ENCODE data around the gene SPOCK3.

Gene SPOCK3

DNA sequence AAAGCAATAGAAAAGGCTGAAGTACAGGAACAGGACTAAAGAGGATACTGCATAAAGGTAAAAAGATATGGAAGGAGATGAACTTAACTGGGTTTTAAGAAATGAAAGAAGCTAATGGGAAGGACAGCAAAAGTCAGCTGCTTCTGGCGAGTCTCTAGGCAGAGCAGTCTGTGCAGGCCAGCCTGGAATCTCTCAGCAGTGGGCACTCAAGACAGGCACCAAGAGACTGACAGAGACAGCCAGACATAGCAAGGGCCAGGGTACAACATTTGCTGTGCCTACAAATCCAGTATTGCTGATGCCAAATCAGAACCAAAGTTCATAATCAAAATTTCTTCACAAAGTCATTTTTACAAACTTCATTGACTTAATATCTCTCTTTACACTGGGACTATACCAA is 62.4 kb downstream of the SPOCK3 start:
- DNase-seq, result no peak

DNA sequence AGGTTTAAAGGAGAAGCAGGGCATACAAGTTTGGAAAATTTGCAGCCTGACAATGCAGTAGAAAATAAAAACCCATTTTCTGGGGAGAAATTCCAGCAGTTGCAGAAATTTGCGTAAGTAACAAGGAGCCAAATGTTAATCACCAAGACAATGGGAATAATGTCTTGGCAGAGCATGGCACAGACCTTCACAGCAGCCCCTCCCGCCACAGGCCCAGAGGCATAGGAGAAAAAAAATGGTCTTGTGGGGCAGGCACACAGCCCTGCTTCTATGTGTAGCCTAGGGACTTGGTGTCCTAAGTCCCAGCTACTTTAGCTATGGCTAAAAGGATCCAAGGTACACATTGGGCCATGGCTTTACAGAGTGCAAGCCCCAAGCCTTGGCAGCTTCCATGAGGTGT is 65.7 kb downstream of the SPOCK3 start:
- no peak for DNase-seq

DNA sequence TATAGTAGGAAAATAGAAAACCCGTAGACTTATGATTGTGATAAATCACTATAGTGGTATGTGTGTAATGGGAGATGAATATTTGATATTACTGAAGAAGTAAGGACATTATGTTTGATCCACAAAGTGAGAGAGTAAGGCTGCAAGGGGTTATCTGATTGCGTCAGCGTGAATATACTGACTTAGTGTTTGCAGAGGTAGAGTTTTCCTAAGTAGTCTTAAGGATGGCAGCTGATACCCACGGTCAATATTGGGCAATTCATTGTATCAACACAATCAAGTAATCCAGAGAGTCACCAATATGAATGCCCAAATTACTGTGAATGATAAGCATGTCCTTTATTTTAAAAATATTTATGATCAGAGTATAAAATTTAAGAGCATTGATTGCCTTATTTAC is 83.7 kb downstream of the SPOCK3 start:
- no peak for DNase-seq

DNA sequence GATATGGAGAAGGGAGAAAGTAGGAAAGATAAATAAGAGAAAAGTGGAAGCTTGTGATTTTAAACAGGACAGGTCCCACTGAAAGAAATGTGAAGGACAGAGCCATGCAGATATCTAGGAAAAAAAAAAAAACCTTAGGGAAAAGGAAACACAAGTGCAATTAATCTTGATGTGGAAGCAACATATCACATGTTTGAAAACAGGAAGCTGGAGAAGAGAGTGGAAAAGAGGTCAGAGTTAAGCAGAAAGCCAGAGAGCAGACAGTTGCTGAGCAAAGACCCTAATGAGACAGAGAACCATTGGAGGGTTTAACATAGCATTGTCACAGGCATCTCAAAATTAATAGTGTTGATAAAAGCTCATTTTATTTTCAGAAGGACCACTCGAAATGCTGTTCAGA is 89.7 kb downstream of the SPOCK3 start:
- no peak for DNase-seq

DNA sequence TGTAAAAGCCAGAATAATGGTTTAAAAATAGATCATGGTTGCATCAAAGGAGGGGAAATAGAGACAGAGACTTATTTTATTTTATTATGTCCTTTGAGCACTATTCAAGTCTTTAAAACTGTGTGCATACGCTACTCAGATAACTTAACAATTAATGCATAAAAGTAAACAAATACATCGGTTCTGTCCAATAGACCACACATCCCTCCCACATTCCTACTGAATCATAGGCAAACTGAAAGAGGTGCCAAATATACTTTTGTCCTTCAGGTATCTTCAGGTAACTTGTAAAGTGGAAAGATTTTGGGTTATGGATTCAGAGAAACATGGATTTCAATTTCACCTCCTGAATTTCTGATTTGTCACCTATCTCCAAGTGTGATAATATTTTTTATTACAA is 91.3 kb downstream of the SPOCK3 start:
- no peak for DNase-seq

DNA sequence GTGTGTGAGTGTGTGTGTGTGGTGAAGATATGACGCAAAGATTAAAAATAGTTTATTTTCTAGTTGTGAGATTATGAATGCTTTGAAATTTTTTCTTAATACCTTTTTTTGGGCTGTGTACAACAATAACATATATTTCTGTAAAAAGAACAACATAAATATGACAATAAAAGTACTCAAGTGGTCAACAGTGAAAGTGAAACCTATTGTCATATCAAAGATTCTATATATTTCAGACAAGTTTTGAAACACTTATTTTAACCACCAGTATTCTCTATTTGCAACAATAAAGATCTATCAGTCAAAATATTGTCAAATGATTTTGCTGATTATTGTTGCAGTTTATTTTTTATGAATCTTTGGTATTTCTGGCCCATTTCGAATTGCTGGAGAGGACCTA is 98.0 kb downstream of the SPOCK3 start:
- DNase-seq, result no peak

DNA sequence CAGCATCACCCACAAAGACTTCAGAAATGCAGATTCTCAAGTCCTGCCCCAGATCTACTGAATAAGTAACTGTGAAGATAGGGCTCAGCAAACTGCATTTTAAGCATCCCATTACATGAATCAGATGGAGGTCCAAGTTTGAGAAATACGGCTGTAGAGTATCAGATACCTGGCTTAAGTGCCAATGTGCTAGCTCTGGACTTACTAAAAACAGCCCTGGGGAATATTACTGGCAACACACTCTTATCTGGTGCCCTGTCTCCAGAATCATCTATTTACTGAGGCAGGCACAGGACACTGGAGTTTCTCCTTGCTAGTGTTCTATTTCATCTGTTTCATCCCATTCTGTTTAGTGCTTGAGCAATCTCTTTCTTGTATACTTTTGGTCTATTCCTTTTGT is 105.1 kb downstream of the SPOCK3 start:
- DNase-seq, result no peak

DNA sequence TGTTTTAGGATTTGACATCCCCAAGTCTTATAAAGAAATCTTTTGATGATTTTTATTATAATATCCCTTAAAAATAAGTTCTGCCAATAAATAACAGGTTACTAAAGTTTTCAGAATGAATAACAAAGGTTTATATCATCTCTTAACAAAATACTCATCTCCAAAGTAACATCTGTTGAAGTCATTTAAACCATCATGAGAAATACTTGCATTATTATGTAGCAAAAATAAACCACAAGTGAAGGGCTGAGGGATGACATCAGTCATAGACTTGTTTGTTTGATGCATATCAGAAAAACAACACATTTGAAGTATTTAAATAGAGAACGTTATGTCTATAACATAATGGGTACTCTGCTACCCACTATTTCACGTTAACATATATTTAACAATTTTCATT is 114.9 kb downstream of the SPOCK3 start:
- no peak for DNase-seq

DNA sequence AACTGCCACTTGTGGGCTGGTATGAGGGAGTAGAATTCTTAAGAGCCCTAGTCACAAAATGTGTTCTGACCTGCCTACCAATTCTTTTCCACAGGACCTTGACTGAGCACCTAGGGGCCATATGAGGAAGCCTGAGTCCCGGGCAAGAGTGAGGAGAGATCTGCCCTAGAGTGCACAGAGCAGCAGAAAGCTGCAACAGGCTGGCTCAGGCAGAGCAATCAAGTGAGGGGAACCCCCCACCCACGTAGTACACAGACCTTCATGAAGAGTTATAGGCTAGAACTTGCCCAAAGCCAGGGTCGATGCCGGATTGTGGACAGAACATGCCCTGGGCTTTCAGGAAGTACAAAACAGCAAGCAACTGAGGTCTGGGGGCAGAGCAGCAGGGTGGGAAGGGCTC is 117.0 kb downstream of the SPOCK3 start:
- no peak for DNase-seq

DNA sequence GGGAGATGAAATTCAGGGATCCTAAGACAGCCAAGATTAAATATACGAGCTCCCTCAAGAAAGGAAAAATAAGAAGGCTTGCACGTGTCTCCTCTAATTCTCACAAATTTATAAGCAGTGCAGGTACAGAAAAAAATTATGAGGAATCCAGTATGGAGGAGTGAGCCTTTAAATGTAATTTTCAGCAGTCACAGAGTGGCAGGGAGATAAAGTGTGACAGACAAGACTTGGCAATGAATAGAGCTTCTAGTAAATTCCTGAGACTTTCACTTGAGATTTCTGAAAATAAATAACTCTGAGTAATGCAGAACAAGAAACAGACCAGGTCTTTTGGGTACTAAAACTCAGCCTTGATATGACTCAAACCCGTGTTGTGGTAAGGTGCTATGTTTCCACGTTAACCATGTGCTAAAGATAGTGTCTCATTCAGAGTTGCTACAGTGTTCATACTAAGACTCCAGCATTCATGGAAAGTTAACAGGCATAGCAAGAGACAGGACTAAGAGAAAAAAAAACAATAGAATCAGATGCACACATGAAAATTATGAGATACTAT is 119.8 kb downstream of the SPOCK3 start:
- DNase-seq, result no peak

DNA sequence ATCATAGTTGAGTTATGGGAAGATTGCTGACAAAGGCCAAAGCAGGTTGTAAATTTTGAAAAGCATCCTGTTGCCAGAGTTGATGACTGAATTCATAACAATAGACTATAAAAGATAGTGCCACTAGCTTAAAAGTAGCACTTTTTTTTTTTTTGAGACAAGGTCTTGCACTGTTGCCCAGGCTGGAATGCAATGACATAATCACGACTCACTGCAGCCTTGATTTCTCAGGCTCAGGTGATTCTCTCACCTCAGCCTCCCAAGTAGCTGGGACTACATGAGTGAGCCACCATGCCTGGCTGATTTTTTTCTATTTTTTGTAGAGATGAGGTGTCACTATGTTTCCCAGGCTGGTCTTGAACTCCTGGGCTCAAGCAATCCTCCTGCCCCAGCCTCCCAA is 122.7 kb downstream of the SPOCK3 start:
- DNase-seq, result no peak

DNA sequence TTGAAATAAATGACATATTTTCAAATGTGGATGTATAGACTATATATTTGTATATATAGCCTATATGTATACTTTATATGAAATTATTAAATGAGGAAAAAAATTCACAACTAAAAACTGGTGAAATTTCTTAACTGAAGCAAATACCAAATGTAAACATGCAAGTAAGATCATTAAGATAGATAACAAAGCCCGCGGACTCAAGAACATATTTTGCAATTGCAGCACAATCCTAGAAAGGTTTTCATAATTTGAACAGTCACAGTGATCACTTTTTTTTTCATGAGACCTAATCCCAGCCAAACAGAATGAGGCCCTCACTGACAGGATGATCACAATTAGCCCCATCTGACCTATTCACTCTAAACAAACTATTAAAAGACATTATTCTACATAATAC is 123.2 kb downstream of the SPOCK3 start:
- DNase-seq, result no peak

DNA sequence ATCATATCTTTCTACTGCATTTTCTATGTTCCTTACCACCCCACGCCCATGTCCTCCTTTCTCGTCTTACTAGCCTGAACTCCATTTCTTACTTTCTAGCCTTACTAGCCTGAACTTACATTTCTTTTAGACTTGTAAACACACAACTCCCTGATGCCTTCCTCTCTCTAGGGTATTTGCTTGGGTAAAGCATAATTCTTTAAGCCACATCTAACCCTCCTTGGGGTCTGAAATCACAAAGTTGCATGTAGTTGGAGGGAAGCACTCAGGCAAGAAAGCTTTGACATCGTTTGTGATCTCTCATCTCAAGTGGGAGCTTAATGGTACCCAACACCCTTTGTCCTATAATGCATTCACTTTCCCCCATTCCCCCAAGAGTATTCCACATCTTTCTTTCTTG is 124.4 kb downstream of the SPOCK3 start:
- no peak for DNase-seq

DNA sequence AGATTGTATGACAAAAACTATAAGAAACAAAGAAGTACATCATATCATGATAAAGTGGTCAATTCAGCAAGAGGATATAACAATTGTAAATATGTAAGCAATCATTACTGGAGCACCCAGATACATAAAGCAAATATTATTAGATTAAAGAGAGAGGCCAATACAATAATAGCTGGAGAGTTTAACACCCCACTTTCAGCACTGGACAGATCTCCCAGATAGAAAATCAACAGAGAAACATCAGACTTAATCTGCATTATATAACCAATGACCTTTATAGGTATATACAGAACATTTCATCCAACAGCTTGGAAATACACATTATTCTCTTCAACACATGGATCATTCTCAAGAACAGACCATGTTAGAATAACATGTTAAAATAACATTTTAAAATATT is 128.4 kb downstream of the SPOCK3 start:
- no peak for DNase-seq

DNA sequence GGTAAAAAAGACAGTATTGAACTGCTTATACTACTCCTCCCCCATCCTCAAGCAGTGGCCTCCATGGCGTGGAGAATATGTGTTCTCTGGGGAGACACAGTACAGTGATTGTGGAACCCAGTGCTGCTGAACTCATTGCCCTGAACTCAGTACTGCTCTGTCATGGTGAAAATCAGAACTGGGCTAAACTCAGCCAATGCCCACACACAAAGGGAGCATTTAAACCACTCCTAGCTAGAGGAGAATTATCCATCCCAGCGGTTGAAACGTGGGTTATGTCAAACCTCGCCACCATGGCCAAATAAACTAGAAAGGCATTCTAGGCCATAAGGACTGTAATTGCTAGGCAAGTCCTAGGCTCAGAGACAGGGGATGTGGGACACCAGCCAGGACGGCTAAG is 131.8 kb downstream of the SPOCK3 start:
- no peak for DNase-seq

DNA sequence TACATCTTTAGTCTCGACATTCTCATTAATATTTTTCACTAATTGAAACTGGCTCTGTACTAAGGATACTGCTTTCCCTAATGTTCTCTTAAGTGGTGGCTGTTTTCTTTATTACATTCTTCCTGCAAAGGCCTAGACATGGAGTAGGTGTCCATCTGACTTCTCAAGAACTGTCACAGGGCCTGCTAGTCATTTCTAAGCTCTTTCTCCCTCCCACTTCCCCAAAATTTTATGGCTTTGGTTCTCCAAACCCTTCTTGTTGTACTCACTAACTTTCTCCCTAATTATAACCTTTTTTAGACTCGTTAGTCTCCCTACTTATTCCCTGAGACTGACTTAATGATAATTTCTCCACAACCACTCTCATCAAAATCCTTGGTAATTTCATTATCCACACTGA is 133.3 kb downstream of the SPOCK3 start:
- no peak for DNase-seq

DNA sequence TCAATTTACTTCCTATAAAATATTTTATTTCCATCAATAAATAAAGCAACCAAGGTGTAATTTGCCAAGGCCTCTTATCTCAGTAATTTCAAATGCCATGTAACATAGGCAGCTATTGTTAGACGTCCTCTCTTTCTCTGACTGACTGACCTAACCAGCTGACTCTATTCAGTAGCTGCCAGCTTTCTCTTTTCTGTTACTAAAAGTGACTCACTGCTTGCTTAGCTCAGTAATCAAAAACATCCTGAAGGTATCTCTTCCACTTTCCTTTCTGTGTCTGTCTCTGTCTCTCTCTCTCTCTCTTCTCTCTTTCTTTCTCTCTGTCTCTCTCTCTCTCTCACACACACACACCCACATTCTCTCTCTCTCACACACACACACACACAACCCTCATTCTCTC is 134.2 kb downstream of the SPOCK3 start:
- DNase-seq, result no peak

DNA sequence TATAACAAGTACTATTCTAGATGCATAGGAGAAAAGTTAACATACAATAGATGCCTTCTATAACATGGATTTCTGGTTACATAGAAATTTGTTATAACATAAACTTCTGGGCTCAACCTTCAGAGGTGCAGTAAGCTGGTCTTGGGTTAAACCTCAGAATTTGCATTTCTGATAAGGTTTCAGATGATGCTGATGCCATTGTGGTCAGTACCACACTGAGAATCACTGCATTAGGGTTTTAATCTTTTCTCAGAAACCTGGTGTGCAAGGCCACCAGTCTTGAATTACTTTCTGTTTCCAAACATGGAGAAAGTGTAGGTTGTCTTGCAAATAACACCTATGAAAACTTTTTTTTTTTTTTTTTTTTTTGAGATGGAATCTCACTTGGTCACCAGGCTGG is 146.2 kb downstream of the SPOCK3 start:
- no peak for DNase-seq

DNA sequence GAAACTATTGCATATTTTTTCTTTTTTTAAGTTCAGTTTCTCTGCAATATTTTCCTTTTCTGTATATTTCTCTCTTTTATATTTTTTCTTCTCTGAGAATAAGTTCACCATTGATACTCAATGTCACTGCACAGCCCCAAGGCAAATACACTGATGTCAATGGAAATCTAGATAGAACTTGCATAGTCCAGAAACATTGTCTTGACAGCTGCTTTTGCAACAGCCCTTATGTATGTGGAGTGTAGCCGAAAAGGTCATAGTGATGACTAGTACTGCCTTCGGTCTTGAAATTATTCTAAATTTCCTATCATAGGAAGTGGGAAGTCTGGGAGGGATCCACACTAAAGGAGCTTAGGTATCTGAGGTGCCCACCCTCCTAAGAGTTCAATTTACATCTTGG is 150.0 kb downstream of the SPOCK3 start:
- DNase-seq, result no peak

DNA sequence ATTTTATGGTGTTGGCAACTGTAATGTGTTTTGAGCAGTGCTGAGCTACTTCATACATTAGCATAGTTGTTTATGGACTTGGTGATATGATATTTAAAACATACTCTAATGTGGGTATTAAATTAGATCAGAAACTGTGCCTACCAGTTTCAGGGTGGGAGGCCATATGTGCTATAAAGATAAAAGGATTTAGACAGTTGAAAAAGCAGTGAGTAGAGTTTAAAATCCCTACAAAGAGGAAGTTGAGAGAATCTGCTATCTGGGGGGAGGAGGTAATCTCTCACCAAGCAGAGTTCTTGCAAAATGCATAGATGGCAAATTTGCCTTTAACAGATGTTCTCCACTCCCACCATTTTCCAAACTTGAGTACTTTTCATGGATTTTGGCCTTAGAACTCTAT is 154.5 kb downstream of the SPOCK3 start:
- no peak for DNase-seq

DNA sequence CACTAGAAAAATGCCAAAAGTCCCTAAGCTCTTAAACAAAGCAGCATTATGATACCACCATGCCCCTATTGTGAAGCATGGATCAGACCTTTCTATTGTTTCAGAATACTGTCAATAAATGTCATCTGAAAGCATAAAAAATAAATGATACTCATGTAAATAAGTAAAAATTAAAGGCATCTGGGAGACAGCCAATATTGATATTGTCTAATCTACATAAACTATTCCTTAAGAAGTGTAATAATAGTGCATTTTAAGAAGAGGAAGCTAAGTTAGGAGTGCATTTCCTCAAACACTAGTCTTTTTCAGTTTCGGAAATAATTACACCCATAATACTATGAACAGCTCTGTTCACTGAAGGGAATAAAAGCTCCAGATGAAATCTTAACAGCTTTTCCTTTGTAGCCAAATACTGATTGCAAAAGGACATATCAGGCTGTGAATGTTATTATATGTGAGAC is 181.6 kb downstream of the SPOCK3 start:
- no peak for DNase-seq

DNA sequence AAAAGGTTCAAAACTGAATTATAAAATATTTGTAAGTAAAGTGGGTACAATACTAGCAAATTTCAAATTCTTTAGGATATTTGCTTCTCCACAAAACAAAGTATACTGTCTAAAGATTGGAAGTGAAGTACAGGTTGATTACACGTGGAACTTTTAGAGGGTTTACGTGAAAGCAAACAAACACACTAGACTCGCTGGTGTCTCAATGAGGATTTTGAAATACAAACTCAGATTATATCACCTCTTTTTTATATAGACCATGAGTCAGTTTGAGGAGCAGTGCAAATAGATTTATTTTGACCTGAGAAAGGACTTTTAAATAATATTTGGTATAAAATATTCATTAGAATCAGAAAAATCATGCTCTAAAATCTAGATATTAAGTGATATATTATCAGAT is 185.0 kb downstream of the SPOCK3 start:
- DNase-seq, result no peak

DNA sequence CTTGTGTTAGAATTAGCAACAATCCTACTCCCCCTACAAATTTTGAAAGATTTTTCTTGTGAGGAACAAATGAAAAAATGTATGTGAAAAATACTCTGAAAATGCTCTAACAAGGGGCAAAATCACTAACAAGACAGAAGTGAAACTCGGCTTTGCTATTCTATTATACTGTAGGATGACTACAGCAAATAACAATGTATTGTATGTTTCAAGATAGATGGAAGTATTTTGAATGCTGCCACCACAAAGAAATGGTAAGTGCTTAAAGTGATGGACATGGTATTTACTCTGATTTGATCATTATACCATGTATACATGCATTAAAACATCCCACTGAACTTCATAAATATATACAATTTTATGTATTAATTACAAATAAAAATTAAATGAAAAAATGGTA is 192.8 kb downstream of the SPOCK3 start:
- DNase-seq, result no peak

DNA sequence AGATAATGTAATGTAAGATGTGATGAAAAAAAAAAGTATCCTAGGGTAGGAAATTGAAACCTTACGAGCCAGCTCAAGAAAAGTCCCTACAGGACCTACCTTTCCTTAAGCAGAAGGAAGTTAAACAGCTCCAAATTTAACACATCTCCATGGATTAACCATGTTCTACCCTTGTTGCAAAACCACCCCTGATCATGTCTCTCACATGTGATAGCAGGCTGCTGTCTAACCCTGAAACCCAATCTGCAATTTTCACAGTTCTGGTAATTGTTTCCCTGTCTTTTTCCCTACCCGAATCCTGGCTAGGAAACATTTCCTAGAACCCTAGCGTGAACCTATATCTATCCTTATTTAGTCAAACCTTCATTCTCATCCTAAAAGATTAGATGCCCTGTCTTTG is 198.9 kb downstream of the SPOCK3 start:
- no peak for DNase-seq

DNA sequence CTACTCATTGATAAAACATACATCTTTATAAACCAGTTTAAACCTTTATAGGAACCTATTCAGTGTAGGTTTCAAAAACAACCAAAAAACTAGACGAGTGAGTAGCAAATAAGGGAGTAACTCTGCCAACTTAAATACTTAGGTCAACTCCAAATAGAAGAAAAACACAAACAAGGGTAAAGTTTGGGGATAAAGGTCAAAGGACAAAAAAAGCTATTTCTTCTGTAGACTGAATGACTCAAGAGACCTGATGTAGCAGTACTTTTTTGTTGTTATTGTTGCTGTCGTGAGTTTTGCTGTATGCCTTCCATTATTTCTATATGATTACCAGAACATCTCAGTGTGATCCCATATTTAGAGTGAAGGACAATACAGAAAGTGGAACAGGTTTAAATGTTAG is 199.3 kb downstream of the SPOCK3 start:
- DNase-seq, result no peak

DNA sequence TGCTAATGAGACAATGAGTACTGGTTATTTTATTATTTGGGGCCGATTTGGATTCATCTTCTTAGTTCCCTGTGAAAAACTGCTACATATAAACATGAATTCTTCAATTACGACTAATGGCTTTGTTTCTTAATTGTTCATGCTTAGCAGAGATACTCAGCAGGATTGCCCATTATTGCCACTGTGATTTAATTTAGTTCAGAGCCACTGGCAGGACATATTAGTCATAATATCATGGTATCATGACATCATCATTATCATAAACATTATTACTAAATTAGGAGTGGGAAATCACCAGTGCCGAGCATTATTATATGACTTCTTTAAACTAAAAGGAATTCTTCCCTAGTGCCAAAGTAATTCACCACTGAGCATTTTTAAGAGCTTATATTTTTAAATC is 201.4 kb downstream of the SPOCK3 start:
- no peak for DNase-seq
